Esophagus (tissue), 2 donors: ENCODE results near the gene VWCE. TPM values are rescaled to one million over a fixed set of nuclear protein-coding genes. Genes with fewer than 3 reads are reported as not detected.

Experiments used
- H3K27ac ChIP-seq, 2 donors: one replicate each; pipeline ENCODE4 v1.5.1; 2013; ENCODE audit warnings: low read depth in 2 of 2, mild to moderate bottlenecking in 2 of 2, inconsistent platforms in 1 of 2, low read length in 1 of 2, moderate library complexity in 1 of 2
- H3K27me3 ChIP-seq, 2 donors: one replicate each; pipeline ENCODE4 v1.6.1; 2013; ENCODE audit warnings: low read length in 2 of 2, control low read depth in 1 of 2, mild to moderate bottlenecking in 1 of 2; ENCODE audit not compliant: insufficient read depth in 2 of 2, control insufficient read depth in 1 of 2
- H3K36me3 ChIP-seq, 2 donors: one replicate each; pipeline ENCODE4 v1.6.1; 2013; ENCODE audit warnings: low read length in 1 of 2; ENCODE audit not compliant: control insufficient read depth in 2 of 2, insufficient read depth in 2 of 2
- H3K4me1 ChIP-seq, 2 donors: one replicate each; pipeline ENCODE4 v1.6.1; 2013; ENCODE audit warnings: low read length in 1 of 2; ENCODE audit not compliant: control insufficient read depth in 2 of 2, insufficient read depth in 2 of 2
- H3K4me3 ChIP-seq, 2 donors: one replicate each; pipeline ENCODE4 v1.5.1; 2013; ENCODE audit warnings: low read length in 2 of 2, mild to moderate bottlenecking in 2 of 2, low read depth in 1 of 2, moderate library complexity in 1 of 2
- H3K9me3 ChIP-seq, 2 donors: one replicate each; pipeline ENCODE4 v1.6.1; 2013; ENCODE audit warnings: mild to moderate bottlenecking in 2 of 2, low read depth in 1 of 2, low read length in 1 of 2, moderate library complexity in 1 of 2; ENCODE audit not compliant: control insufficient read depth in 2 of 2, insufficient read depth in 1 of 2
- WGBS, 2 donors: extraction: QIAGEN DNeasy Blood & Tissue Kit; methylation state at CpG; one replicate each; pipeline ENCODE4 v1.1.7; 2013; 5-methylcytosine and 5-hydroxymethylcytosine counted together
- polyA plus RNA-seq, 2 donors: library from polyadenylated mRNA; stranded (reverse); fragments of 200-250 nt; gene quantifications; one replicate each; pipeline ENCODE4 v1.2.3, GENCODE V29; 2013
- donor health status: healthy with polysubstance abuse.
- donor health status: Bipolar disorder and iron deficiency.

Gene VWCE
- polyA plus RNA-seq, 2 donors: 0.34 to 0.61 TPM

DNA sequence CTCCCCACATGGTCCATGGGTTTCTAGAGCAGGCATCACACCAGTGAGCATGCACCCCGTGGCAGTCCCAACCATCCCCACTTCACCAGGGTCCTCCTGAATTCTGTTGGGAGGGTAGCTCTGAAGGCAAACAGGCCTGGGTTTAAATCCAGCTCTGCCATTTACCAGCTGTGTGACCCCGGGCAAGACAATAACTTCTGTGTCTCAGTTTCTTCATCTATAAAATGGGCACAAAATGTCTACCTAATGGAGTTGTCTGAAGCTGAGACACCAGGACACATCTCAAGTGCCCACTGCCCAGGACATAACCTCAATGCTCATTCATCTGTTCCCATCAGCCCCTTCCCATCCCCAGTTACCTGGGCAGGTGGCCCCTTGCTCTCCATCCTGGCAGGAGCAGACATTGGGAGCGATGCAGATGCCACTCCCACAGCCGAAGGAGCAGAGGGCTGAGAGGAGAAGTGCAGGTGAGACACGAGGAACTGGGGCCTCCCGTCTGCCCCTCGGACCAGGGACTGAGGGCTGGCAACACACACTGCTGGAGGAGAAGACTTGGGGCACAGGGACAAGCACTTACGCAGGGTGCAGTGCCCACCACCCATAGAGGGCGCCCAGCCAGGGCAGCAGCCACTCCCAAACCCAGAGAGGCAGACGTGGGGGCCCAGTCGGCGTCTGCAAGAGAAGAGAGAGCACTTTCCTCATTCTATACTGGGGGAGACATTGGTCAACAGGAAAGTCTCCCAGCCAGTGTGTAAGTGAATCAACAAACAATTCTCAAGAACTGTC is 4.0 kb downstream of the VWCE start:
- peaks cover 4 to 15% of the 10 kb centered on the region in 2 donors for H3K4me1 ChIP-seq
- no peak overlapping the region for H3K4me3 ChIP-seq
- H3K27ac ChIP-seq: no peak overlapping the region
- no peaks in the 10 kb centered on the region for H3K36me3 ChIP-seq
- 84 to 87% methylated on average over 12 of the region's 12 CpGs for WGBS, 2 donors
- H3K27me3 ChIP-seq: no peaks in the 10 kb centered on the region
- no peaks in the 10 kb centered on the region for H3K9me3 ChIP-seq

DNA sequence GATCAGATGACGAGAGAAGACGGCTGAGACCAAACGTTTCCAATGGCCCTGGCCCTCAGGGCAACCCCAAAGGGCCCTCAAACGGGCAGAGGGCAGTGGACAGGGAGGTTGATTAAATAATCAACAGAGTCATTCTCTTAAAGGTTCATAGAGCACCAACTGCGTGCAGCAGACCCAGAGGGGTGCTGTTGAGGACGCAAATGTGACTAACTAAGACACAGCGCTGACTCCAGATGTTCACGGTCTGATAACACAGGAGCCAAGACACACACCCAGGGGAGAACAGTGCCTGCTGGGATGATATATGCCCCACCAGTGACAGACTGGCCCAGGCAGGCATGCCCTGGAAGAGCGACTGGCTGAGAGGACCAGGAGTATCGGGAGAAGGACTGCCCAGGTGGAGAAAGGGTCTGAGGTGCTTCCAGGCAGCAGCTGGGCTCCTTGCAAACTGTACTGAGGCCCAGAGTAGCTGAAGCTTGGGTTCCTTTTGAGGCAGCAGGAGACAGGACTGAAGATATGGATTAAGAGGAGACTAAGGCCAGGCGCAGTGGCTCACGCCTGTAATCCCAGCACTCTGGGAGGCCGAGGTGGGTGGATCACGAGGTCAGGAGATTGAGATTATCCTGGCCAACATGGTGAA is 7.7 kb downstream of the VWCE start:
- Histone ChIP-seq H3K9me3 (no peaks in the 10 kb centered on the region), H3K4me3 (no peak overlapping the region), H3K27ac (no peak overlapping the region), H3K36me3 (peaks cover 0 to 2% of the 10 kb centered on the region in 2 donors), H3K4me1 (no peaks in the 10 kb centered on the region), H3K27me3 (no peaks in the 10 kb centered on the region)
- 81% methylated on average over 14 of the region's 14 CpGs for WGBS, 2 donors

DNA sequence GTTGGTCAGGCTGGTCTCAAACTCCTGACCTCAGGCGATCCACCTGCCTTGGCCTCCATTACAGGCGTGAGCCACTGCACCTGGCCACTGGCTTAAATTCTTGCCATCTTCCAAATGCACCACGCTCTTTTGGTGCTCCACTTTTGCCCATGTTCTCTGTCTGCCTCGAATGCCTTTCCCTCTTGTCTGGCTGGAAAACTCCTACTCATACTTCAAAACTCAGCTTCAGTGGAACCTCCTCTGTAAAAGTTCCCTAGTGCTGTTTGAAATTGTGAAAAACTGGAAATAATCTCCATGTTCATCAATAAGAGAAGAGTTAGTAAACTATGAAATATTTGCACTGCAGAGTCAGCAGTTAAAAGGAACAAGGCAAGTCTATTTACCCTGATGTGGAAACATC is 11.5 kb downstream of the VWCE start:
- Histone ChIP-seq H3K27ac (no peak overlapping the region), H3K4me1 (peaks cover 0 to 12% of the 10 kb centered on the region in 2 donors), H3K36me3 (peaks cover 0 to 2% of the 10 kb centered on the region in 2 donors), H3K27me3 (no peaks in the 10 kb centered on the region), H3K4me3 (no peak overlapping the region), H3K9me3 (no peaks in the 10 kb centered on the region)
- 93 to 94% methylated on average over 4 of the region's 4 CpGs for WGBS, 2 donors

DNA sequence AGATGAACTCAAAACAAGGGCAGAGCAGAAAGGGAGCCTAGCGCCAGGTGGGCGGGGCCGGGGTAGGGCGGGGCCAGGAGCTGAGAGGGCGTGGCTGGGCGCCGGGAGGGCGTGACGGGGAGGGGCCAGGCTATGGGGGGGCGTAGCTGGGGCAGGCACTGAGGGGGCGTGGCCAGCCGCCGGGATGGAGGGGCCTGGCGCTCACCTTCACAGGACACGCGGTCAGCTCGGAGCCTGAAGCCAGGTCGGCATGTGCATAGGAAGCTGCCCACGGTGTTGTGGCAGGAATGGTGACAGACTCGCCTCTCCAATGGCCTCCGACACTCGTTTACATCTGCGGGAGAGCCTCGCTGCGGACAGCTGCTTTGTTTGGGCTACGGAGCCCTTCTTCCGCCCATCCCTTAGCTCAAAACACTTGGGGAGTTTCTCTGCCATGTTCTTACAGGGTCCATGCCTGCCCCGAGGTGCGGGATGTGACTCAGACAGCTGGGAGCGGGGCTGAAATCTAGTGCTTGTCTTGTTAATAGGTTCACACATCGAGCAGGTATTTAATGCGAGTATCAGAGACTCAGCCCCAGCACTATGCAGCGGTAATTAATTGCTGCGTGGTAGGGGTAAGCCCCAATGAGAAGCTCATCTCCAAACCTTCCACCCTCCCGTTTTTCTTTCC is 13.4 kb downstream of the VWCE start:
- no peak overlapping the region for H3K27ac ChIP-seq
- H3K36me3 ChIP-seq: peaks cover 0 to 2% of the 10 kb centered on the region in 2 donors
- no peaks in the 10 kb centered on the region for H3K27me3 ChIP-seq
- peak overlapping the region; percentile 18 to 23 for H3K4me3 ChIP-seq
- peaks cover 0 to 12% of the 10 kb centered on the region in 2 donors for H3K4me1 ChIP-seq
- no peaks in the 10 kb centered on the region for H3K9me3 ChIP-seq
- WGBS, 2 donors: 39 to 43% methylated on average over 30 to 35 of the region's 35 CpGs

DNA sequence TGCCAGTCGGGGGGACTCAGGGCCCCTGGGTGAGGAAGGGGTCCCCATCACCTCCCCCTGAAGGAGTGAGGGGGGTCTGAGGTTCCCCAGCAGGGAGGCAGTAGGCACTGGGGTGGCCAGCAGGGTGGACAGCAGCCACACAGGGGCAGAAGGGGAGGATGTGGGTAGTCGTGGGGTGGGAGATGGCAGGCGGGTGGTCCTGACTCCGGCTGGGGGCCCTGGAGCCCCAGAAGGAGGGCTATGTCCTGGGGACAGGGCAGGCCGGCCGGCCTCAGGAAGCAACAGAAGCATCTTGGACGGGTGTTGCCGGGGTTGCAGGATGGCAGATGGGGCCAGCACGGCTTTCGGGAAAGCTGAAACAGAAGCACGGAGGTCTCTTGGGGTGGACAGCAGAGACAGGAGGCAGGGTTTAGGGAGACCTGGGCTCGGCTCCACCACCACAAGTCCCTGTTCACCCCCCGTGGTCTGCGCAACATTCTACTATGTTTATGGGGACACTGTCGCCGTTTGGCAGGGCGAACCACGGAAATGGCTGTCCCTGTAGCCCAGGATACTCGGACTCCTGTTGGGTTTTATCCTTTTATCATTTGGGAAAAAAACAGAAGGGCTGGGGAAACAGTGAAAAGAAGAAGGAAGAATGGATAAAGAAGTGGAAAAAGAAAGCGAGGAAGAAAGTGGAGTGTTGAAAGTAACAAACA is 14.1 kb downstream of the VWCE start:
- no peaks in the 10 kb centered on the region for H3K27me3 ChIP-seq
- H3K4me3 ChIP-seq: no peak overlapping the region
- WGBS, 2 donors: 86 to 89% methylated on average over 20 of the region's 20 CpGs
- peaks cover 0 to 2% of the 10 kb centered on the region in 2 donors for H3K36me3 ChIP-seq
- H3K9me3 ChIP-seq: no peaks in the 10 kb centered on the region
- peaks cover 0 to 12% of the 10 kb centered on the region in 2 donors for H3K4me1 ChIP-seq
- H3K27ac ChIP-seq: no peak overlapping the region

DNA sequence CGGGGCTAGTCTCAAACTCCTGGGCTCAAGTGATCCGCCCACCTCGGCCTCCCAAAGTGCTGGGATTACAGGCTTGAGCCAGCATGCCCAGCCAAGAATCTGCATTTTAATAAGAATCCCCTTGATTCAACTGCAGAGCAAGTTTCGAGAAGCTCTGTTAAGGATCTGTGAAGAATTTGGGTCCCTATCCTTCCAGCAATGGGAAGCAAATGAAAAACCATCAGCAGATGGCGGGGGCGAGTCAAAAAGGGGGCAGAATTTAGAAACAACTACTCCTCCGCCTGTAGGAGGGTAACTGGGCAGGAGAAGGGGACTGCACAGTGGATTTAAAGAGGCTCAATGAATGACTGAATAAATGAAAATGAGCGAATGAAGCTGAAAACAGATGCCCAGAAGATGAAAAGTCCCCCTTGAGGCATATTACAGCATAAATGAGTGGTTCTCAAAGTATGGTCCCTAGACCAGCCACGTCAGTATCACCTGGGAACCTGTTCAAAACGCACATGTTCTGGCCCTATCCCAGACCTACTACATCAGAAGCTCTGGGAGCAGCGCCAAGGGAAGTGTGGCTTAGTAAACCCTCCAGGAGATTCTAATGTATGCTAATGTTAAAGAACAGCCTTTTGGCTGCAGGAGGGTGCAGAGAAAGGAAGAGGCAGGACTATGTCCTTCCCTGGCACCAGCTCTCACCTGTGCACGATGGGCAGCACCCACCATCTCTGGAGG is 15.0 kb downstream of the VWCE start:
- Histone ChIP-seq H3K4me1 (peaks cover 0 to 12% of the 10 kb centered on the region in 2 donors), H3K27me3 (no peaks in the 10 kb centered on the region), H3K9me3 (no peaks in the 10 kb centered on the region), H3K27ac (no peak overlapping the region), H3K36me3 (no peaks in the 10 kb centered on the region), H3K4me3 (no peak overlapping the region)
- 57 to 67% methylated on average over 12 of the region's 12 CpGs for WGBS, 2 donors

DNA sequence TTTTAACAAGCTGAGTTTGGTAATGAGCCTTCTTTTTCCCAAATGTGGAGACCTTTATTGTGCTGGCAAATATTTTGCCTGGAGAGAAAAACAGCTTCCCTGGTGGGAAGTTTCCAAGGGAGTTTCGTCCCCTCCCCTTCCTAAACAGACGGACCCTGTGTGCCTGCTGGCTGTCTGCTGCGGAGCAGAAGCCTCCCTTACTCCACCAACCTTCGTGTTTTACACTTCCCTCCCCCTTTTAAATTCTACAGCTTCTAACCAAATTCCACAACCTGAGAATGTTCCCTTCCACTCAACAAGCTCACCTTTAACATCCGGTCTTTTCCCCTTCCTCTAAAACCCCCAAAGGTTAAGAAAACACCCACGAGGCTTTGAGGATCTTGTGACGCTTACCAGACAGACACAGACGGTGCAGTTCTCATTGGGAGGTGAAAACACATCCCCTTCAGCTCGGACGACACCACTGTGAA is 17.1 kb downstream of the VWCE start:
- H3K27me3 ChIP-seq: no peaks in the 10 kb centered on the region
- no peak overlapping the region for H3K4me3 ChIP-seq
- H3K27ac ChIP-seq: no peak overlapping the region
- 64 to 67% methylated on average over 10 of the region's 10 CpGs for WGBS, 2 donors
- H3K36me3 ChIP-seq: no peaks in the 10 kb centered on the region
- no peaks in the 10 kb centered on the region for H3K9me3 ChIP-seq
- peaks cover 5 to 26% of the 10 kb centered on the region in 2 donors for H3K4me1 ChIP-seq

DNA sequence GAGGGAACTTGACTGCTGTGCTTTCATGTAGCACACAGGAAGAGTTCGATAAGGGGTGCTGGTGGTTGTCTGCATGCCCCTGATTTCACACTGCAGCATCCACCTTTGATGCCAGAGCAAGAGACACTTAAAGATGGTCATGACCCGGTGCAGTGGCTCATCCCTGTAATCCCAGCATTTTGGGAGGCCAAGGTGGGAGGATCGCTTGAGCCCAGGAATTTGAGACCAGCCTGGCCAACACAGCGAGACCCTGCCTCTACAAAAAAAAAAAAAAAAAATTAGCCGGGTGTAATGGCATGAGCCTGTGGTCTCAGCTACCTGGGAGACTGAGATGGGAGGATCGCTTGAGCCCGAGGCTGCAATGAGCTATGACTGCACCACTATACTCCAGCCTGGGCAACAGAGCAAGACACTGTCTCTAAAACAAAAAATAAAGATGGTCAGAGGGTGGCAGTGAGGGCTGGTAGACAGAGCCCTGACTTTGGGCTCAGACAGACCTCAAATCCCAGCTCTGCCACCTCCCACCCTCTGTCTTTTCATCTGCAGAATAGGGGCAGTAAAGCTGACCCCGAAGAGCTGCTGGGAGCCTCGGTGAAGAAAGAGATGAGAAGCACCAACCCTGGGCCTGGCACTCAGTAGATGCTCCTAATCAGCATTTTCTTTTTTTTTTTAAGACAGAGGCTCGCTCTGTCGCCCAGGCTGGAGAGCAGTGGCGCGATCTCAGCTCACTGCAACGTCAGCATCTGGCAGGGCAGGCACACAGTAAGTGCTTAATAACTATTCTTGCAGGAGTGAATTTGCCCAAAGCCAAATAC is 17.7 kb downstream of the VWCE start:
- H3K36me3 ChIP-seq: no peaks in the 10 kb centered on the region
- no peak overlapping the region for H3K27ac ChIP-seq
- no peaks in the 10 kb centered on the region for H3K9me3 ChIP-seq
- no peak overlapping the region for H3K4me3 ChIP-seq
- no peaks in the 10 kb centered on the region for H3K27me3 ChIP-seq
- H3K4me1 ChIP-seq: peaks cover 5 to 27% of the 10 kb centered on the region in 2 donors
- WGBS, 2 donors: 83 to 88% methylated on average over 14 of the region's 14 CpGs
